GM12875 (cell line): Measurements from ENCODE around the gene TUBGCP6.

Experiments used
- H3K4me3 ChIP-seq: one replicate; pipeline ENCODE4 v1.5.1; 2011; ENCODE audit warnings: low read depth, low read length, control low read depth
- CTCF ChIP-seq: IDR thresholded peaks from 2 replicates; pipeline ENCODE4 v1.5.1; 2011; ENCODE audit warnings: low read depth, mild to moderate bottlenecking, control low read depth, inconsistent platforms, low read length, moderate library complexity, borderline replicate concordance; ENCODE audit not compliant: insufficient read depth

TUBGCP6 gene

GRCh38 chr22:50248196-50249081, 3.6 kb upstream of the TUBGCP6 start:
- no peak overlapping the region for H3K4me3 ChIP-seq
- no peak for TF ChIP-seq CTCF

- no peak overlapping the region for H3K4me3 ChIP-seq
- no peak for TF ChIP-seq CTCF
These were observed 2.9 kb upstream of the TUBGCP6 start for GRCh38 chr22:50247748-50248147.

- no peak overlapping the region for H3K4me3 ChIP-seq
- no peak for TF ChIP-seq CTCF
These were observed 1.7 kb upstream of the TUBGCP6 start for GRCh38 chr22:50246242-50247175.

- TF ChIP-seq CTCF: no peak
These were observed 620 bp upstream of the TUBGCP6 start for GRCh38 chr22:50245214-50246072.

GRCh38 chr22:50243685-50244419, 971 bp downstream of the TUBGCP6 start:
- peak overlapping the region; percentile 87 for H3K4me3 ChIP-seq
- no peak for TF ChIP-seq CTCF

More at GRCh38 chr22:50245214-50246072, 620 bp upstream of the TUBGCP6 start:
- H3K4me3 ChIP-seq: peak overlapping the region; percentile 87

- TF ChIP-seq CTCF: no peak
- no peak overlapping the region for H3K4me3 ChIP-seq
These were observed 2.3 kb downstream of the TUBGCP6 start for GRCh38 chr22:50242406-50242949.
